Measurements from ENCODE around the gene TEAD1.

The TEAD1 gene

DNA sequence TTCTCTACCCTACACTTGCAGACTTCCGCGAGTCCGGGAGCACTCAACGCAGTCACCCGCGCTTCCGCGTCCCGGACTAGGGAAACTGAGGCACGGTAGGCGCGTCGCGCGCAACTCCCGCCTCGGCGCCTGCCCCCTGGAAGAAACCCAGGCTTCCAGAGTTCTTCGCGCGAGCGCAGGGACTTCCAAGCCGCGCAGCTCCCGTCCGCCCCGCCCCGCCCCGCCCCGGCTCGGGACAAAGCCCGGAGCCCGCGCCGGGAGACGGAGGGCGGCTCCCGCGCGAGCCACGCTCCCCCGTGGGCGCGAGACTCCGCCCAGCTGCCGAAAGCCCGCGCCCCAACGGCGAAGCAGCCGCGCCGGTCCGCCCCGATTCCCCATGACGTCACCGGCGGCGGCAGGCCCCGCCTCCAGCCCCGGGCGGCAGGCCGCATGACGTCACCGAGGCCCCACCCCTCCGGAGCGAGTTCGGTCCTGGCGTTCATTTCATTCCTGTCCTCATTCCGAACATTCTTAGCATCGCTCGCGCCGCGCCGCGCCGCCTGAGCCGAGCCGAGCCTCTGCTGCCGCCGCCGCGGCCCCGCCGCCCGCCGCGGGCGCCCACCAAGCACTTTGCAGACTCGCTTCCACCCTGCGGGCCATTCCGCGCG, at the start of gene TEAD1:
TEAD1 (plus strand) TSS at position 498 of the 647 bp plus-strand sequence.
- peak; percentile 80 for DNase-seq

DNA sequence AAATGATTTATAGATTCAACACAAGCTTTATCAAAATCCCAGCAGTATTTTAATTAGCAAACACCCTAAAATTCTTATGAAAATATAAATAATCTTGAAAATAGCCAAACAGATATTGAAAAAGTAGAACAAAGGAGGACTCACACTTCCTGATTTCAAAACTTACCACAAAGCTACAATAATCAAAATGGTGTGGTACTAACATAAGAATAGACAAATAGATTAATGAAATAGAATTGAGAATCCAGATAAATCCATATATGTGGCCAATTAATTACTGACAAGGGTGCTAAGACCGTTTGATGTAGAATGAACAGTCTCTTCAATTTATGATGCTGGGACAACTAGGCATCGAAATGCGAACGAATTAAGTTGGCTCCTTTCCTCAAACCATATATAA, 49.6 kb upstream of the TEAD1 start:
- no peak for DNase-seq

DNA sequence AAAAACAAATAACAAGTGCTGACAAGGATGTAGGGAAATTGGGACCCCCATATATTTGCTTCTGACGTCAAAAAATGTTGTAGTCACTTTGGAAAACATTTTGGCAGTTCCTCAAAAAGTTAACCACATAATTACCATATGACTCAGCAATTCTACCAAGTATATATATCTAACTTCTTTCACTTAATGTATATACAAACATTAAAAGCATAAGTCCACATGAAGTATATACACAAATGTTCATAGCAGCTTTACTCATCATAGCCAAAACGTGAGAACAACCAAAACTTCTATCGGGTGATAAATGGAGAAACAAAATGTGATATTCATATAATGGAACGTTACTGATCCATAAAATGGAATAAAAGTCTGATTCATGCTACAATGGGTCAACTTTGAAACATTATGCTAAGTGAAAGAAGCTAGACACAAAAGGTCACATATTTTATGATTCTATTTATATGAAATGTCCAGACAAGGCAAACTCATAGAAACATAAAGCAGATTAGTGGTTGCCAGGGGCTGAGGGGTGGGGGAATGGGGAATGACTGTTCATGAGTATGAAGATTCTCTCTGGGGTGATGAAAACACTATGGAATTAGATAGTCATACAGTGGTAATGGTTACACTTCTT, 48.7 kb upstream of the TEAD1 start:
- DNase-seq = peak; percentile 18

DNA sequence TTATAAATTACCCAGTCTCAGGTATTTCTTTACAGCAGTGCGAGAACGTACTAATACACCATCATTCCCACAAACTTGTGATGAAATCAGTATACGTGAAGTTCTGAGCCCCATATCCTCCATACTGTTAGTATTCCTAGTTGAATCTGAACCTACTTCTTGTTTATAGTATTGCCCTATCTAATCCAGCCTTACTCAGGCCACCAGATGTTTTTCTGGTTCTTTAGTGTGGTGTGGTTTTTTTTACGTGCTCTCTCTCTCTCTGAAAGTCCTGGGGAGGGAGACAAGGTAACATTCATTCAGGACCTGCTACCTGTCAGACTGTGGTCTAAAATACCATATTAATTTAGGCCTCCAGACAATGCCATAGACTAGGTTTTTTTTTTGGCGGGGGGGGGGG, 47.6 kb upstream of the TEAD1 start:
- no peak for DNase-seq

DNA sequence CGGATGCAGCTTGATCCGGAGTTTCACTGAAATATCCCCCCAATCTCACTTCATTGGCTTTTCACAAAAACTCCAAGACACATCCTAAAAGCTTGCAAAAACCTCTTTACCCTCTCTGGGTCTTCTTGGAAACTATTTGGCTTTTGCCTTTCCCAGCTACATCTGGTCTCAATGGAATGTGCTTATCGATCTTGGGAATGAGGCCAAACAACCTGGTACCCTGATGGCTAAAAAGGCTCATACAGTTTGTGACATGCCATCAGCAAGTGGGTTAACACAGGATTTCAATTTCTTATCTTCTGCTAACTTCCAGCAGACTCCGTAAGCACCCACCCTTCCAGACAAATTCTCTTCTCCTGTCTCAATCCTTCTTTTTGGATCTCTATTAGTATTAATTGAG, 45.9 kb upstream of the TEAD1 start:
- no peak for DNase-seq

DNA sequence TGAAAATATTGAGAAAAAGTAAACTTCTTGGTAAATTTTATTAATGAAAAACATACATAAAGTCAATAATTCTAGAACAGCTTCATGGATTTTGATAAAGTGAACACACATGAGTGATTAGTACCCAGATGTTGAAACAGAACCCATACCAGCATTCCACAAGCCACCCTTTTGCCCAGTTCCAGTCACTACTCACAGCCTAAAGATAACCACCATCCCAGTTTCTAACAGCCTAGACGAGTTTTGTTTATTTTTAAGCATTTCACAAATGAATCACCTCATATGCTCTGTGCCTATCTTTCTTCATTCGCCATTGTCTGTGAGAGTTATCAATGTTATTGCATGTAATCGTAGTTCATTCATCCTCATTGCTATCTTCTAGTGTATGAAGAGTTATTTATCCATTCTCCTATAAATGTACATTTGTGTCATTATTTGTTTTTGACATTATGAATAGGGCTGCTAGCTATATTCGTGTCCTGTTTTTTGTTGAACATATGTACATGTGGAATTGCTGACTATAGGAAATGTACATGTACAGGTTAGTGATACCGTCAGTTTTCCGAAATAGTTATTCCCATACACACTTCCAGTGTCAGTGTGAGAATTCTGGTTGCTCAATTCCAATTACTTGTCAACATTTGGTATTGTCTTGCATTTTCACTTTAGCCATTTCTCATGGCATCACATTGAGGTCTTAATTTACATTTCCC, 44.5 kb upstream of the TEAD1 start:
- no peak for DNase-seq

DNA sequence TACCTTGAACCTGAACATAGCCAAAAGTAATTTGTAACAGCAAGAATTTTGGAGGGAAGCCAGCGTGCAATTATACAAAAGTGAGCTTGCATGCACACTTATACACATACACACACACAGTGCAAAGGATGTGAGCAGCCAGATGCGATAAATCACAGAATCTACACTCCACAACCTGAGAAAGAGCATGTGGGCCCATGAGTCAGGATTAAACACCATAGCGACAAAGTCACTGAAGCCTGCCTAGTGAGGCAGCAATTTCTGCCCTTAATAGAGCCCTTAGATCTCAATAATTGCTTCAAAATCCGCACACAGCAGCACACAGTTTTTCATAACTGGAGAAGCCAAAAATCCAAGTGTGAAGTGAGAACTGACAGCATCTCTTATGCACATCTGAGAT, 42.6 kb upstream of the TEAD1 start:
- no peak for DNase-seq

DNA sequence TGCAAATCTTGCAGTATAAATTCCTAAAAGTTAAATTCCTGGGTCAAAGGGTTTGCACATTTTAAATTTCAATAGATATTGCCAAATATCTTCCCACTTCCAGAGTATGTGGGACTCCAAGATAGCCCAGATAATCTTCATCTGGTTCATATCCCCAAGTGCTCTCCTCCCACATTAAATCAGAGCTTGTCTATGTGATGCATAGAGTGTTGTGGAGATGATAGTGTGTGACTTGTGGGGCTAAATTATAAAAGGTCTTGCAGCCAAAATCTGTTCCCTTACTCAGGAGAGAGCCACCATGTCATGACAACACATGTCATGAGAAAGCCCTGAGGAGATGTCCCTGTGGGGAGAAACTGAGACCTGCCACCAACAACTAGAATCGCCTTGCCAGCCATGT, 39.9 kb upstream of the TEAD1 start:
- DNase-seq = no peak

DNA sequence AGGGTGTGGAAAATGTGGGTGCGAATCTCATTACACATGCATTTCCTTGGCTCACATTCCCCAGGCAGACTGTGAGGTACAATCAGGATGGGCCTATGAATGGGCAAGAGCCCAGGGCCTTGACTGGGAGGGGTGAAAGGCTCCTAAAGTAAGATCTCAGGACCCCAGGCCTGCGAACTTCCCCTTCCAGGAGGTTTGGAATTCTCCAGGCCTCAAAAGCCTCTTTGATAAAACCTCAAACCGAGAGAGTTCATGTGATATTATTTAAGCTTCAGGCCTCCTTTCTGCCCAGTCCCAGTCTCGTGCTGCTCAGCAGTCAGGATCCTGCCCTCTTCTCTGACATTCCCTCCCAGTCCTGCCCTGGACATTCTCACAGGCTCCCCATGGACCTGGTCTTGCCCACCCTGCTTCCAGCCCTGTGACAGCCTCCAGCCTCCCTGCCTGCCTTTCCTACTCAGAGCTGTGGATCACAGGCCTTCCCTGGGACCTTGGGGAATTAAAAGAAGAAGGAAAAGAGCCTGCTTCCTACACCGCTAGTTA, 37.3 kb upstream of the TEAD1 start:
- DNase-seq = no peak

DNA sequence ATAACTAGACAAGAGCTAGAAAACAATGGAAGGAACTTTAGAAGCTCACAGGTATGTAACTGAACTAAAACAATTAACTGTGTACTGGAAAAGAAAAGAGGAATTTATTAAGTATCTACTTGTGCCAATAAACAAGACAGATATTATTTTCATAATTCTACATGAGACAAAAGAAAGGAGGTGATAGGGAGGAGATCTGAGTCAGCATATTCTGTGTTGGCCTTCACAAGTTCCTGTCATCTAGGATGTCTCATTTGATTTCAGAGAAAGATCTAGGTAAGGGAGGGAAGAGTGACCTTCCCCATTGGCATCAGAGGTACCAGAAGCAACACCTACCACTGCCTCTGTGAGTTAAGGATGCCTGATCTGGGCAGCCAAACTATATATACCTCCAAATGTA, 34.8 kb upstream of the TEAD1 start:
- no peak for DNase-seq

DNA sequence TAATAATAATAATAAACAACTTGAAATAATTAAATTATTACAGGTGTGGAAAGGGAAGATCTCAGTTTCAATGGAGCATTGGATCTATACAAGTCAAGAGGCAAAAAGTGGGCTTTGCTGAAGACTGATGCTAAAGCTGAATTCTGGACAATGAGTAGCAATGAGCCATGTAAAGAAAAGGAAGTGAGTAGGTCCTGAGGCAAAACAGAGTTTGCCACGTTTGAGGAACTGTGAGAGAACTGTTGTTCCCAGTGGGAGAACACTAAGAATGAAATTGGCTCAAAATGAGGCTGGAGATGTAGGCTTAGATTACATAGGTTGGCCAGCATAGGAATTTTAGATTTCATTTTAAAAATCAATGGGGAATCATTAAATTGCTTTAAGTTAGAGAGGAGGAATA, 33.9 kb upstream of the TEAD1 start:
- no peak for DNase-seq

DNA sequence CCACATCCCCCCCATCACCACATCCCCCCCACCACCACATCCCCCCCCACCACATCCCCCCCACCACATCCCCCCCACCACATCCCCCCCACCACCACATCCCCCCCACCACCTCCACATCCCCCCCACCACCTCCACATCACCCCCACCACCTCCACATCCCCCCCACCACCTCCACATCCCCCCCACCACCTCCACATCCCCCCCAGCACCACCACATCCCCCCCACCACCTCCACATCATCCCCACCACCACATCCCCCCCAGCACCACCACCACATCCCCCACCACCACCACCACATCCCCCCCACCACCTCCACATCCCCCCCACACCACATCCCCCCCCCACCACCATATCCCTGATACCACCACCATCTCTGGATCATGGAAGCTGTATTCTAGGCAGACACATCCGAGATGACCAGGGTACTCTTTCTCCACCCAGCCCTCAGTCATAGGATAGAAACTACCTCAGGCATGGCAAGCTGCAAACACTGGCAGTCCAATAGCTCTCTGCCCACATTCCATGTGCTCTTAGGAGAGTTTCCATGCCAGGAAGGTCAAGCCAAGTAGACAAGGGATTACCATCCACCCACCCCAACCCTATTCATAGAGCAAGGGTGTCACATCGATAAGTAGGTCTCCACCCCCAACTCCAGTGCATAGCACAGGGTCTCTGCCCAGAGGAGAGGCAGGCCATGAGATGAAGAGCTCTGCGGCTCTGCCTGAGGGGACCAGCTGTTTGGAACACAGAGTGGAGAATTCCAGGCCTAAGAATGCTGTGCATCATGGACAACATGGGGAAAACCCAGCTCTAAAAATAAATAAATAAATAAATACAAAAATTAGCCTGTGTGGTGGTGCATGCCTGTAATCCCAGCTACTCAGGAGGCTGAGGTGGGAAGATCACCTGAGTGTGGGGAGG, 33.0 kb upstream of the TEAD1 start:
- DNase-seq = peak; percentile 4

DNA sequence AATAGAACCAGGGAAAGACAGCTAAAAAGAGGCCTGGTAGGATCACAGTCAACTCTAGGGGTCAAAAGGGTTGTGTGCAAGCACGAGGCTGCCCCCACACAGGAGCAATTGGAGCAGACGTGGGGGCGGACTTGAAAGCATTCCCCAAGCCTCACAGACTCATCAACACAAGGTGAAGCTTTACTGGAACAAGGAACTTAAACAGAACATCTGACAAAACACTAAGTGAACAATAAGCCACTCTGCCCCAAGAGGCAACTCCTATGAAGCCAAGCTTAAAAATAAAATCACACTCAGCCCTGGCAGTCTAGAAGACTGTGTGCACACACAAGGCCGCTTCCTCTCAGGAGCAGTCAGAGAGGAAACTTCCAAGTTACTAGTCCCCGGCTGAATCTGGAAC, 32.2 kb upstream of the TEAD1 start:
- no peak for DNase-seq

DNA sequence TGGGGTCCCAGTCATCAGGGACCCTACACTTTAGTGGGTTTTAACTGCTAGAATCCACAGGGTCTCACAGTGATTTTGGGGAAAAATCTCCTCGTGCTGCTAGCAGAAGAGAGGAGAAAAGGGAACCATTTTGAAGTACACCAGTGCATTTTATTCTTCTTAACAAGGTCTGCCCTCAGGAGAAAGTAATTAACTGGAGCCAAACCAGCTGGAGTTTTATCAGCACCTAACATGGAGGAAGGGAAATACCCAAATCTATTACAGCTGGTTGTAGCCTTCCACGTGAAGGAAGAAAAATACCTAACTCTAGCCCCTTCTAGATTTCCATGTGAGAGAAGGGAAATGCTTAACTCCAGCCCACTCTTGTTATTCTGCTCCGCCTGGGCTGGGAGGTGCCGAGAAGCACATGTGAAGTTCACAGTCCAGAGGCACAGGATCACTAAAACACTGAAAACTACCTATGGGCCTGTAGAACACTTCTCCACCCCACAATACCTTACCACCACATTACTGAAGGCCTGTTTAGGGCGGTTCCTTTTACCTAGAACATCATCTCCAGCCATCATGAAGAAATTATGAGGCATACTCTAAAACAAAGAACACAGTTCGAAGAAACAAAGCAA, 31.3 kb upstream of the TEAD1 start:
- no peak for DNase-seq

DNA sequence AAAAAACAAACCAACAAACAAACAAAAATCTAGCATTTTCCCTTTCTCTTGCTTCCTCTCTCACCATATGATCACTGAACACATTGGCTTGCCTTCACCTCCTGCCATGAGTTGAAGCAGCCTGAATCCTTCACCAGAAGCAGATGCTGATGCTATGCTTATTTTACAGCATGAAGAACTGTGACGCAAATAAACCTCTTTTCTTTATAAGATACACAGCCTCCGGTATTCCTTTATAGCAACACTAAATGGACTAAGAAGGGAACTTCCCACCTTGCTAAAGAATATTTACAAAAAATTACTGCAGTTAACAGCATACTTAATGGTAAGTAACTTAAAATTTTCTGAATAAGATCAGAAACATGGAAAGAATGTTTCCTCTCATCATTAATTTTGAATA, 27.7 kb upstream of the TEAD1 start:
- DNase-seq = no peak

DNA sequence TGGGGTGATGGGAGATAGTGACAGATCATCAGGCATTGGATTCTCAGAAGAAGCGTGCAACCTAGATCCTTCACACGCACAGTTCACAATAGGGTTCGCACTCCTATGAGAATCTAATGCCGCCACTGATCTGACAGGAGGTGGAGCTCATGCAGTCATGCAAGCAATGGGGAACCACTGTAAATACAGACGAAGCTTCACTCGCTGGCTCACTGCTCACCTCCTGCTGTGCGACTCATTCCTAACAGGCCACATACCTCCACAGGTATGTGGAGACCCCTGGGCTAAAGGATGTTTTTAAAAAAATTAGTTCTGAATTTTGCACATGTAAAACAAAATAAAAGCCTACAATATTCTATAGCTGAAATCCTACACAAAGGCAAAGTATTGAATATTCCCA, 20.5 kb upstream of the TEAD1 start:
- no peak for DNase-seq

DNA sequence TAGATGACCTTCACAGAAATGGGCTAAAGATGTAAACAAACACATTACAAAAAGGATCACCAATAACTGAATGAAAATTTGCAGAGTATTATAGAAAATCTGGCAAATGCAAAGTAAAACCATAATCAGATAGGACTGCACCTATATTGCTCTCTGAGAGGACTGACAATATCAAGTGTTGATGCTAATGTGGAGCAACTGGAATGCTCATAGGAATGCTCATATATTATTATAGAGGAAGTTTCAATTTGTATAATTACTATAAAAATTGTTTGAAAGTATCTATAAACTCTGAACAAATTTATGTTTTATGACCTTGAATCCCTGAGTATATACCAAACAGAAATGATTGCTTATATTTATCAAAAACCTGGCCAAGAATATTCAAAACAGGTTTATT, 18.4 kb upstream of the TEAD1 start:
- DNase-seq = no peak

DNA sequence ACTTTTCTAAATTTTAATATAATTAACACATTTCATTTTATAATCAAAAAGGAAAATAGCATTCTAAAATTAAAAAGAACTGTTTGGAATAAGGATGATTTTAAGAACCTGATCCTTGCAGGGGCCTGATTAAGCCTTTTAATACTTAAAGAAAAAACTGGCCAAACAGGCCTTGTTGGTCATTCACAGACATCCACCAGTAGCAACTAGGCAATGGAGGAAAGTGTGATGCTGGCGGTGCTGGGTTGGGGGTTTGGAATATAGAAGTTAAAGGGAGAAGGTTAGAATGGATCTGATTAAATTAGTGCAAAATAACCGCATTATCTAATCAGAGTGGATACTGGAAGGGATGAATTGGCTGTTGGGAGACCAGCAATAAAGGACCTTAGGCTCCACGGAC, 16.9 kb upstream of the TEAD1 start:
- DNase-seq = no peak

DNA sequence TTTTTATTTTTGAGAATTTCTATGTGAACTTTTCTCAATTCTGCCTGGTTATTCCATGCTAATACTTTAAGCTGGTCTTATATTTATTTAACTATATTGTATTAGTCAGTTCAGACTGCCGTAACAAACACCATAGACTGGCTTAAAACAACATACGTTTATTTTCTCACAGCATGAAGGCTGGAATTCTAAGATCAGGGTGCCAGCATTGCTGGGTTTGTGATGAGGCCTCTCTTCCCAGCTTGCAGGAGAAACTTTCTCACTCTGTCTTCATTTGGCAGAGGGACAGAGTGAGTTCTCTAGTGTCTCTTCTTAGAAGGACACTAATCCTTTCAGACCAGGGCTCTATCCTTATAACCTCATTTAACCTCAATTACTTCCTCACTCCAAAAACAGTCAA, 16.2 kb upstream of the TEAD1 start:
- no peak for DNase-seq

DNA sequence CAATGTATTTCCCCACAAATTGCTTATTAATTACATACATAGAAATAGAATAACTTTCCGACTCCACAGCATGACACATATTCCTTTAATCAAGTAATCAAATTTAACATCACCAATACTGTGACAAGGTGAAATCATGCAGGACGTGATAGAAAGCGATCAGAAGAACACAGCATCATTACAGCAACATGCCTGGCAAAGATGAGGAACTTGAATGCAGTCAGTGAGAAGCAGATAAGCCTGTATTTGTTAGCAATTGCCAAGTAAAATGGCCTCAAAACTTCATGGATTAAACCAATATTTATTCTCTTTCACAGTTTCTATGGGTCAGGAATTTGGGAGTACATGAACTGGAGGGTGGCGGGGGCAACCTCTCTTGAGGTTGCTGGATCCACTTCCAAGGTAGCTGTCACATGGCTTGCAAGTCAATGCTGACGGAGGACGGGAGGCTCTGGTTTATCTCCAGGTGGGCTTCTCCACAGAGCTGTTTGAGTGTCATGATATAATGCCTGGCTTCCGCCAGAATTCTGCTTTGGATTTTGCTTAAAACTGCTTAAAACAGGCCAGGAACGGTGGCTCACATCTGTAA, 12.0 kb upstream of the TEAD1 start:
- no peak for DNase-seq

DNA sequence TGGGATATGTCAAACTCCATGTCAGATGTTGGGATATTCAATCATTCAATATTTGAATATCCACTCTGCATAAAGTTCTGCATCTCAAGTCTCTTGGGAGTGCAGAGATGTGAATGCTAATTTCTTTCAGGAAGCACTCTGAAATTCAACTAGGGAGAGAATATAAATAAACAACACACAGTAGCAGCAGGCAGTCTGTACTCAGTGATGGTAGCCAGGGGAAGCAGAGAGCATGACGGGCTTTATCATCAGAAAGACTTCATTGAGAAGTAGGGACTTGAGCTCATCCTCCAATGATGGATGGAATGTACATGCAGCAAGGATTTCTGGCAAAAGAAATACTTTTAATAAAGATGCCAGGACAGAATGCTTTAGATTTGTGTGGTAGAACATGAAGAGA, 9.8 kb upstream of the TEAD1 start:
- no peak for DNase-seq

DNA sequence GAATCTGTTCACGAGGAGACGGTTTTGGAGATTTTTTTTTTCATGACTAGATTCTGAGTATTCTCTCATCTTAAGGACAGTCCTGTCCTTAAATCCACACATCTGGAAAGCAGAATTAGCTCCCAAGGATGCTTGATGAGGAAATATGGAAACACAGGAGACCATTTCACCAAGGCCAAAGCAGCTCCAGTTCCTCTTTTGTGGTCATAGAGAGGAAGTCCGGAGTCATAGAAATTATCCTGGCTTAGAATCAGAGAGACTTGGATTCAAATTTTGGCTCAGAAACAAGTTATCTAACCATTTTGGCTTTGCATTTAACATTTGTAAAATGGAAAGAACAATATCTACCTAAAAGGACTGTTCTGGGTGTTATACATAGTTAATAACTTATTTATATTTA, 7.3 kb upstream of the TEAD1 start:
- DNase-seq = no peak
